Gastroesophageal sphincter (tissue), 3 donors: ENCODE results near the gene KDM2A.

Experiments used
- CTCF ChIP-seq, 4 experiments: fragments of 200-600 bp in 2 of 4; fragments of 450-650 bp in 2 of 4; sonication (generic) in 1 of 4; IDR thresholded peaks; one replicate each; pipeline ENCODE4 v1.5.1; 2017 to 2019; ENCODE audit warnings: antibody characterized with exemption in 4 of 4, mild to moderate bottlenecking in 2 of 4, moderate library complexity in 2 of 4
- POLR2AphosphoS5 ChIP-seq: sonication (generic); formaldehyde crosslinking; IDR thresholded peaks from one replicate; pipeline ENCODE4 v1.6.1; 2017; ENCODE audit warnings: antibody characterized with exemption

- TF ChIP-seq CTCF (IDR thresholded peaks at IDR 0.05) (no peak), POLR2AphosphoS5 (no peak)
Observed at GRCh38 chr11:67307545-67308001, 188.5 kb downstream of the KDM2A start.
